ENCODE results near the gene TBC1D28.
"Not testable (repeated sequence)": the region's sequence is repeated elsewhere in the genome, so short reads cannot be mapped to it uniquely, and the experiment has no call there.

DNA sequence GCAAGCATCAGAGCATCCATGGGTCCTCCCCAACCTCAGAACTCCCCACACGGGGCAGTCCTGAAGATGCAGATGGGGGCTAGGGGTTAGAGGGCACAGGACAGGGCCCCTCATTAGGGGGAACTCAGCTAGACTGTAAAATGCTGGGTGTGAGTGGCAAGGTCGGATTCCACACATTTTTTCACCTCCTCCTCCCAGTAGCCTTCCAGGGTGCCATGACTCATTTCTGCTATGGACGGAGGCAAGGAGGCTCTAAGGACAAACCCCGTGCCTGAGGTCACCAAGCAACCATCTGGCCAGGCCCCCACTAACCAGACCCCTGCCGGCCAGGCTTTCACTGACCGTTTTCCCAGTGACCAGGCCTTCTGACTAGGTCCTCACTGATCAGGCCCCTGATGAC is 1.1 kb downstream of the TBC1D28 start:
- TF ChIP-seq POLR2A (IDR thresholded peaks at IDR 0.05) = not testable (repeated sequence)
- TF ChIP-seq, protein P1, sequence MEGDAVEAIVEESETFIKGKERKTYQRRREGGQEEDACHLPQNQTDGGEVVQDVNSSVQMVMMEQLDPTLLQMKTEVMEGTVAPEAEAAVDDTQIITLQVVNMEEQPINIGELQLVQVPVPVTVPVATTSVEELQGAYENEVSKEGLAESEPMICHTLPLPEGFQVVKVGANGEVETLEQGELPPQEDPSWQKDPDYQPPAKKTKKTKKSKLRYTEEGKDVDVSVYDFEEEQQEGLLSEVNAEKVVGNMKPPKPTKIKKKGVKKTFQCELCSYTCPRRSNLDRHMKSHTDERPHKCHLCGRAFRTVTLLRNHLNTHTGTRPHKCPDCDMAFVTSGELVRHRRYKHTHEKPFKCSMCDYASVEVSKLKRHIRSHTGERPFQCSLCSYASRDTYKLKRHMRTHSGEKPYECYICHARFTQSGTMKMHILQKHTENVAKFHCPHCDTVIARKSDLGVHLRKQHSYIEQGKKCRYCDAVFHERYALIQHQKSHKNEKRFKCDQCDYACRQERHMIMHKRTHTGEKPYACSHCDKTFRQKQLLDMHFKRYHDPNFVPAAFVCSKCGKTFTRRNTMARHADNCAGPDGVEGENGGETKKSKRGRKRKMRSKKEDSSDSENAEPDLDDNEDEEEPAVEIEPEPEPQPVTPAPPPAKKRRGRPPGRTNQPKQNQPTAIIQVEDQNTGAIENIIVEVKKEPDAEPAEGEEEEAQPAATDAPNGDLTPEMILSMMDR (IDR thresholded peaks at IDR 0.05) = not testable (repeated sequence)
